Endodermal cell (in vitro differentiated cells): ENCODE results near the gene ZNF423. TPM values are rescaled to one million over a fixed set of nuclear protein-coding genes. Genes with fewer than 3 reads are reported as not detected.

Experiments
- DNase-seq: peaks from one replicate; pipeline ENCODE4 v3.0.0-alpha.2; 2017
- H3K27ac ChIP-seq: 2 replicates; pipeline ENCODE4 v1.5.1; 2013; ENCODE audit warnings: mild to moderate bottlenecking, low read depth, low read length, moderate library complexity
- H3K27me3 ChIP-seq: 2 replicates; pipeline ENCODE4 v1.6.1; 2013; ENCODE audit warnings: mild to moderate bottlenecking, low read length, moderate library complexity; ENCODE audit not compliant: insufficient read depth, control insufficient read depth, poor library complexity, severe bottlenecking
- H3K36me3 ChIP-seq: 2 replicates; pipeline ENCODE4 v1.7.0; 2013; ENCODE audit warnings: mild to moderate bottlenecking, low read length, moderate library complexity; ENCODE audit not compliant: control insufficient read depth, insufficient read depth
- H3K4me1 ChIP-seq: one replicate; pipeline ENCODE4 v1.7.0; 2013; ENCODE audit warnings: low read length; ENCODE audit not compliant: control insufficient read depth, insufficient read depth
- H3K4me3 ChIP-seq: 2 replicates; pipeline ENCODE4 v1.5.1; 2013; ENCODE audit warnings: mild to moderate bottlenecking, low read length, moderate library complexity
- H3K9ac ChIP-seq: 2 replicates; pipeline ENCODE4 v1.6.1; 2013; ENCODE audit warnings: mild to moderate bottlenecking, low read length, moderate library complexity; ENCODE audit not compliant: poor library complexity, severe bottlenecking; ENCODE audit errors: extremely low read depth
- H3K9me3 ChIP-seq: 2 replicates; pipeline ENCODE4 v1.6.1; 2013; ENCODE audit warnings: mild to moderate bottlenecking, low read length, moderate library complexity; ENCODE audit not compliant: control insufficient read depth
- H3K27ac Mint-ChIP-seq: 2 replicates; pipeline ENCODE4 v1.8.0; 2020; ENCODE audit warnings: mixed read lengths
- H3K27me3 Mint-ChIP-seq: 2 replicates; pipeline ENCODE4 v1.8.0; 2021; ENCODE audit warnings: mild to moderate bottlenecking, mixed read lengths; ENCODE audit not compliant: insufficient read depth
- H3K36me3 Mint-ChIP-seq: 2 replicates; pipeline ENCODE4 v1.8.0; 2020; ENCODE audit warnings: low read depth, mixed read lengths
- H3K4me1 Mint-ChIP-seq: 2 replicates; pipeline ENCODE4 v1.8.0; 2020; ENCODE audit warnings: mixed read lengths
- H3K4me3 Mint-ChIP-seq: 2 replicates; pipeline ENCODE4 v1.8.0; 2020; ENCODE audit warnings: mild to moderate bottlenecking, moderate library complexity, mixed read lengths
- H3K9me3 Mint-ChIP-seq: 2 replicates; pipeline ENCODE4 v1.8.0; 2020; ENCODE audit warnings: mild to moderate bottlenecking, mixed read lengths
- WGBS, 2 experiments: methylation state at CpG; one replicate each; pipeline versions ENCODE4 v1.1.5 to v1.1.7; 2013; ENCODE audit warnings: missing lambda C conversion rate in 2 of 2, mixed read lengths in 1 of 2; ENCODE audit not compliant: insufficient coverage in 1 of 2, insufficient read length in 1 of 2; 5-methylcytosine and 5-hydroxymethylcytosine counted together
- total RNA-seq, 2 donors: library from RNA; stranded (reverse); fragmentation: NEBNext Ultra II Directional in 1 of 2; extraction: Animal tissue kit (Norgen Biotek cat#: 25700) in 1 of 2; gene quantifications; 2 replicates in 1 of 2; 3 replicates in 1 of 2; pipeline ENCODE4 v1.2.1, GENCODE V29; 2021
- TF ChIP-seq, protein P1 (sequence below): fragments of 200-600 bp; sonication (generic); conservative IDR thresholded peaks from 2 replicates; pipeline ENCODE4 v1.5.0; 2021; ENCODE audit warnings: antibody characterized with exemption, mild to moderate bottlenecking

The ZNF423 gene
- total RNA-seq, 2 donors from 2014 or later: 30.3 to 41.9 TPM

DNA sequence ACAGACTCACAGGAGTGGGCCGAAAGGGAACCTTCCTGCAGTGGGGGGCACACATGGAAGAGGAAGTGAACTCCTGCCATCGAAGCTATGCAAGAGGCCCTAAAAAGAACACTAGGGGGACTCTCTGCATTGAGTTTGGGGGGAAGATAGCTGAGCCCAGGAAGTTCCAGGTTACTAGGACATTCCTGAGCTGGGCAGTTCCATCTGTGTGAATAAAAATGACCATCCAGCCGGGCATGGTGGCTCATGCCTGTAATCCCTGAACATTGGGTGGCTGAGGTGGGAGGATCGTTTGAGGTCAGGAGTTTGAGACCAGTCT is 211.8 kb downstream of the ZNF423 start:
- Mint-ChIP-seq H3K27me3 (no peaks in the 10 kb centered on the region), H3K4me1 (peaks cover 25% of the 10 kb centered on the region), H3K36me3 (peaks cover 33% of the 10 kb centered on the region), H3K27ac (peak overlapping the region; percentile 40), H3K4me3 (no peak overlapping the region), H3K9me3 (peaks cover 32% of the 10 kb centered on the region)
- WGBS, 2 experiments: 63 to 89% methylated on average over 3 to 4 of the region's 4 CpGs
- Histone ChIP-seq H3K9me3 (peaks cover 36% of the 10 kb centered on the region), H3K4me3 (no peak overlapping the region), H3K9ac (no peak overlapping the region), H3K36me3 (peaks cover 9% of the 10 kb centered on the region), H3K27me3 (no peaks in the 10 kb centered on the region), H3K4me1 (peaks cover 12% of the 10 kb centered on the region), H3K27ac (peak overlapping the region; percentile 29)
- no peak for DNase-seq
- TF ChIP-seq, protein P1, sequence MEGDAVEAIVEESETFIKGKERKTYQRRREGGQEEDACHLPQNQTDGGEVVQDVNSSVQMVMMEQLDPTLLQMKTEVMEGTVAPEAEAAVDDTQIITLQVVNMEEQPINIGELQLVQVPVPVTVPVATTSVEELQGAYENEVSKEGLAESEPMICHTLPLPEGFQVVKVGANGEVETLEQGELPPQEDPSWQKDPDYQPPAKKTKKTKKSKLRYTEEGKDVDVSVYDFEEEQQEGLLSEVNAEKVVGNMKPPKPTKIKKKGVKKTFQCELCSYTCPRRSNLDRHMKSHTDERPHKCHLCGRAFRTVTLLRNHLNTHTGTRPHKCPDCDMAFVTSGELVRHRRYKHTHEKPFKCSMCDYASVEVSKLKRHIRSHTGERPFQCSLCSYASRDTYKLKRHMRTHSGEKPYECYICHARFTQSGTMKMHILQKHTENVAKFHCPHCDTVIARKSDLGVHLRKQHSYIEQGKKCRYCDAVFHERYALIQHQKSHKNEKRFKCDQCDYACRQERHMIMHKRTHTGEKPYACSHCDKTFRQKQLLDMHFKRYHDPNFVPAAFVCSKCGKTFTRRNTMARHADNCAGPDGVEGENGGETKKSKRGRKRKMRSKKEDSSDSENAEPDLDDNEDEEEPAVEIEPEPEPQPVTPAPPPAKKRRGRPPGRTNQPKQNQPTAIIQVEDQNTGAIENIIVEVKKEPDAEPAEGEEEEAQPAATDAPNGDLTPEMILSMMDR: peak; percentile 51

DNA sequence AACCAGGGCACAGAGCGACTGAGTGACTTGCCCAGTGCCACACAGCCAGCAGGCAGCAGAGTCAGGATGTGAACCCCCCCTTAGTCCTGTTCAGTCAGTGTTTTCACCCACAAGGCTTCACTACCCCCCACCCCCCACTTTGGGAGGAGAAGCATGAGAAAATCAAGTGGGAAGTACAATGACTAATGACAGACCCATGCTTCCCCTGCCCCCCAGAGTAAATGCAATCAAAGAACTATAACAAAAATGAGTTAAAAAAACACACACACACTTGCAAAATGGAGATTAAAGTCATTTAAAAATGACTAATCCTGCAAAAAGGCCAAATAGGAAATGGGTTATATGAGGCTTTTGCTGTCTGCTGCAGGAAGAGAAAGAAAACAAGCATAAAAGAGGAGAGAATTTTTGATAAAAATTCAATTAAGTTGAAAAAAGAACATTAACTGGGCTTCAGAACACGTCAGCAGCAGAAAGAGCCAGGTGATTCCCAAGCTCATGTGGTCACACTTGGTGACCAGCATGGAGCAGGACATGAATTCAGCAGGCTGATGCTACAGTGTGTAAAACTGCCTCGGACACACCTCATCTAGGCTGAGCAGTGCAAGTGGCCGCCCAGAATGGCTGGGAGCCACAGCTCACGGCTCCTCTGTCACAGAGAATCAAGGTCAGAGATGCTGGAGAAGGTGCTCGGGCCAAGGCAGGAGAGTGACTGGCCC is 212.3 kb downstream of the ZNF423 start:
- Histone ChIP-seq H3K4me3 (no peak overlapping the region), H3K9ac (no peak overlapping the region), H3K9me3 (peaks cover 31% of the 10 kb centered on the region), H3K36me3 (peaks cover 9% of the 10 kb centered on the region), H3K27ac (peak overlapping the region; percentile 29), H3K4me1 (peaks cover 12% of the 10 kb centered on the region), H3K27me3 (no peaks in the 10 kb centered on the region)
- DNase-seq: no peak
- no peaks in the 10 kb centered on the region for H3K27me3 Mint-ChIP-seq
- H3K9me3 Mint-ChIP-seq: peaks cover 27% of the 10 kb centered on the region
- H3K4me1 Mint-ChIP-seq: peaks cover 27% of the 10 kb centered on the region
- H3K4me3 Mint-ChIP-seq: no peak overlapping the region
- peak overlapping the region; percentile 40 for H3K27ac Mint-ChIP-seq
- TF ChIP-seq, protein P1: no peak
- H3K36me3 Mint-ChIP-seq: peaks cover 30% of the 10 kb centered on the region
- 85 to 88% methylated on average over 5 to 6 of the region's 6 CpGs for WGBS, 2 experiments

DNA sequence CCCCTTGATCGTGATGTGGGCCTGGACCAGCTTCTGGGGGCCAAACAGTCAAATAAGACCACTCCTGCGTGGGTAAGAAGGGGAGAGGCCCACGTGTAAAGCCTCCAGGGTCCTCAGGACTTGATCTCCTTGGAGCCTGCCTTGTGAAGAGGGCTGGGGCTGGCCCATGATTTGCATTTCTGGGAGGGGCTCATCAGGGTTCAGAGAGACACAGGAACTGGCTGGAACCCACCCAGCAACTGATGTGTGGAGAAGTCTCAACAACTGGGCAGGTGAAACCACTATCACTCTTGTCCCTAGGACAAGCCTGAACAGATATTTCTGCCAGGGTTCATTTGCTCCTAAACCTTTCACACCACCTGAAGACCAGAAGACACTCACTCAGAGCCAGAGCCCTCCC is 214.7 kb downstream of the ZNF423 start:
- Histone ChIP-seq H3K27me3 (no peaks in the 10 kb centered on the region), H3K36me3 (no peaks in the 10 kb centered on the region), H3K4me3 (no peak overlapping the region), H3K27ac (peak overlapping the region; percentile 98), H3K9me3 (peaks cover 9% of the 10 kb centered on the region), H3K4me1 (peaks cover 12% of the 10 kb centered on the region), H3K9ac (no peak overlapping the region)
- WGBS, 2 experiments: 72 to 88% methylated on average over 1 to 3 of the region's 3 CpGs
- peaks cover 6% of the 10 kb centered on the region for H3K9me3 Mint-ChIP-seq
- TF ChIP-seq, protein P1: no peak
- no peaks in the 10 kb centered on the region for H3K27me3 Mint-ChIP-seq
- no peak for DNase-seq
- peaks cover 35% of the 10 kb centered on the region for H3K36me3 Mint-ChIP-seq
- peak overlapping the region; percentile 52 for H3K27ac Mint-ChIP-seq
- H3K4me1 Mint-ChIP-seq: peaks cover 27% of the 10 kb centered on the region
- H3K4me3 Mint-ChIP-seq: no peak overlapping the region
